GM21526 (cell line): ENCODE data around the gene SULT4A1.
"Not testable (repeated sequence)": the region's sequence is repeated elsewhere in the genome, so short reads cannot be mapped to it uniquely, and the experiment has no call there.

Source experiments
- ATAC-seq: cut with Tn5 transposase; IDR thresholded peaks from one replicate; pipeline ENCODE4 v1.9.1; 2021; ENCODE audit warnings: moderate library complexity; ENCODE audit not compliant: unreplicated experiment, low FRiP score

The SULT4A1 gene

GRCh38 chr22:43887391-43887790, 25.1 kb upstream of the SULT4A1 start:
- no peak for ATAC-seq

- no peak for ATAC-seq
Observed at GRCh38 chr22:43886231-43886630, 23.9 kb upstream of the SULT4A1 start.

- ATAC-seq = no peak
Observed at GRCh38 chr22:43885786-43886185, 23.5 kb upstream of the SULT4A1 start.

GRCh38 chr22:43885319-43885671, 23.0 kb upstream of the SULT4A1 start:
- no peak for ATAC-seq

GRCh38 chr22:43884600-43885318, 22.4 kb upstream of the SULT4A1 start:
- no peak for ATAC-seq

GRCh38 chr22:43883719-43884415, 21.6 kb upstream of the SULT4A1 start:
- ATAC-seq = no peak

- ATAC-seq = no peak
Observed at GRCh38 chr22:43883012-43883661, 20.8 kb upstream of the SULT4A1 start.

- no peak for ATAC-seq
Observed at GRCh38 chr22:43882122-43882767, 19.9 kb upstream of the SULT4A1 start.

- ATAC-seq = no peak
Observed at GRCh38 chr22:43881091-43882061, 19.1 kb upstream of the SULT4A1 start.

GRCh38 chr22:43880541-43880991, 18.3 kb upstream of the SULT4A1 start:
- ATAC-seq = no peak

GRCh38 chr22:43879901-43880540, 17.7 kb upstream of the SULT4A1 start:
- ATAC-seq = no peak

GRCh38 chr22:43878831-43879550, 16.7 kb upstream of the SULT4A1 start:
- ATAC-seq = no peak

- no peak for ATAC-seq
Observed at GRCh38 chr22:43878079-43878795, 15.9 kb upstream of the SULT4A1 start.

- no peak for ATAC-seq
Observed at GRCh38 chr22:43876866-43877509, 14.7 kb upstream of the SULT4A1 start.

GRCh38 chr22:43869799-43870198, 7.5 kb upstream of the SULT4A1 start:
- no peak for ATAC-seq

- ATAC-seq = not testable (repeated sequence)
Observed at GRCh38 chr22:43869001-43869400, 6.7 kb upstream of the SULT4A1 start.

- ATAC-seq = no peak
Observed at GRCh38 chr22:43867839-43868635, 5.7 kb upstream of the SULT4A1 start.
